ENCODE data around the gene RNF213. TPM values are rescaled to one million over a fixed set of nuclear protein-coding genes. Genes with fewer than 3 reads are reported as not detected.

RNF213 gene
- total RNA-seq, 2 donors from 2014 or later = 150 to 174 TPM

DNA sequence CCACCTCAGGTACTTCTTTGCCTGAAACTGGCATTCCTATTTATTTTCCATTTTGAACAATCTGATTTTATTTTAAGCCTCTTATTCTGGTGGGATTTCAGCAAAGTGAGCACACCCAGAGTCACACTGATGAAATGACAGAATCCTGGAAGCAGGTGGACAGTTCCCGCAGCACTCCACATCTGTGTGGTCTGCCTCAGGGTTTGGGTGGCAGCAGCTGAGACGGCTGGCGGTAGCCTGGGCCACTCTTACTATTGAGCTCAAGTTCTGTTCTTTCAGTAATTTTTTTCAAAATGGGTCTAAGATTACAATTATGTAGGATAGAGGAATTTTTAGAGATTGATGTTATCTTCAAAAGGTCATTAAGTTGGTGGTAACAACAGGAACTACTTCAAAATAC, 121.8 kb downstream of the RNF213 start:
- no peak for DNase-seq (ENCODE audit: low spot score)
- TF ChIP-seq, protein P1, sequence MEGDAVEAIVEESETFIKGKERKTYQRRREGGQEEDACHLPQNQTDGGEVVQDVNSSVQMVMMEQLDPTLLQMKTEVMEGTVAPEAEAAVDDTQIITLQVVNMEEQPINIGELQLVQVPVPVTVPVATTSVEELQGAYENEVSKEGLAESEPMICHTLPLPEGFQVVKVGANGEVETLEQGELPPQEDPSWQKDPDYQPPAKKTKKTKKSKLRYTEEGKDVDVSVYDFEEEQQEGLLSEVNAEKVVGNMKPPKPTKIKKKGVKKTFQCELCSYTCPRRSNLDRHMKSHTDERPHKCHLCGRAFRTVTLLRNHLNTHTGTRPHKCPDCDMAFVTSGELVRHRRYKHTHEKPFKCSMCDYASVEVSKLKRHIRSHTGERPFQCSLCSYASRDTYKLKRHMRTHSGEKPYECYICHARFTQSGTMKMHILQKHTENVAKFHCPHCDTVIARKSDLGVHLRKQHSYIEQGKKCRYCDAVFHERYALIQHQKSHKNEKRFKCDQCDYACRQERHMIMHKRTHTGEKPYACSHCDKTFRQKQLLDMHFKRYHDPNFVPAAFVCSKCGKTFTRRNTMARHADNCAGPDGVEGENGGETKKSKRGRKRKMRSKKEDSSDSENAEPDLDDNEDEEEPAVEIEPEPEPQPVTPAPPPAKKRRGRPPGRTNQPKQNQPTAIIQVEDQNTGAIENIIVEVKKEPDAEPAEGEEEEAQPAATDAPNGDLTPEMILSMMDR (IDR thresholded peaks at IDR 0.05) = no peak
- peaks cover 83% of the 10 kb centered on the region for H3K36me3 ChIP-seq

DNA sequence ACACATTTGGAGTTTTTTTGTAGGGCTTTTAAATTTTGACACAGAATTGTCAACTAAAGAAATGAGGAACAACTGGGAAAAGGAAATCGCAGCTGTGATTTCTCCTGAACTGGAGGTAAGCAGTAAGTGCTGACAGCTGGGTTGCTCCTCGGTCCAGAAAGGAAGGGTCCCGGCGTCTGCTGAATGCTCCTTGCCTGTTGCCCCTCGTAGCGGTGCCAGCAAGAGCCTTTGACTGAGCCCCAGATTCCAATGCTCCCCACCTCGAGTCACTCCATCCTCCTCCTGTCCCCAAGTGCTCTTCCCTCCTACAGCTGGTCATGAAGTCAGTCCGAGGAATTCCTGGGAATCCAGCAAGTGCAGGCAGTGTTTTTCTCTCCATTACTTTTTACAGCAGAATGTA, 122.3 kb downstream of the RNF213 start:
- Histone ChIP-seq H3K4me3 (no peak overlapping the region), H3K36me3 (peaks cover 78% of the 10 kb centered on the region), H3K27ac (no peak overlapping the region), H3K4me1 (ENCODE audit: control insufficient read depth in 1 of 2, low read depth in 2 of 2) (no peaks in the 10 kb centered on the region), H3K27me3 (replicated peaks; ENCODE audit: insufficient read depth) (no peaks in the 10 kb centered on the region), H3K9me3 (no peaks in the 10 kb centered on the region)
- no peak for DNase-seq (ENCODE audit: low spot score)
- no peak for ATAC-seq (ENCODE audit: insufficient number of reproducible peaks, low FRiP score, low read depth)
- TF ChIP-seq, protein P1 (IDR thresholded peaks at IDR 0.05) = no peak

More for the DNA sequence above, 121.8 kb downstream of the RNF213 start:
- ATAC-seq (ENCODE audit: insufficient number of reproducible peaks, low FRiP score, low read depth) = no peak
- no peaks in the 10 kb centered on the region for H3K27me3 ChIP-seq (replicated peaks; ENCODE audit: insufficient read depth)
- no peak overlapping the region for H3K27ac ChIP-seq
- H3K4me3 ChIP-seq = no peak overlapping the region
- no peaks in the 10 kb centered on the region for H3K4me1 ChIP-seq (ENCODE audit: control insufficient read depth in 1 of 2, low read depth in 2 of 2)
- H3K9me3 ChIP-seq = no peaks in the 10 kb centered on the region

DNA sequence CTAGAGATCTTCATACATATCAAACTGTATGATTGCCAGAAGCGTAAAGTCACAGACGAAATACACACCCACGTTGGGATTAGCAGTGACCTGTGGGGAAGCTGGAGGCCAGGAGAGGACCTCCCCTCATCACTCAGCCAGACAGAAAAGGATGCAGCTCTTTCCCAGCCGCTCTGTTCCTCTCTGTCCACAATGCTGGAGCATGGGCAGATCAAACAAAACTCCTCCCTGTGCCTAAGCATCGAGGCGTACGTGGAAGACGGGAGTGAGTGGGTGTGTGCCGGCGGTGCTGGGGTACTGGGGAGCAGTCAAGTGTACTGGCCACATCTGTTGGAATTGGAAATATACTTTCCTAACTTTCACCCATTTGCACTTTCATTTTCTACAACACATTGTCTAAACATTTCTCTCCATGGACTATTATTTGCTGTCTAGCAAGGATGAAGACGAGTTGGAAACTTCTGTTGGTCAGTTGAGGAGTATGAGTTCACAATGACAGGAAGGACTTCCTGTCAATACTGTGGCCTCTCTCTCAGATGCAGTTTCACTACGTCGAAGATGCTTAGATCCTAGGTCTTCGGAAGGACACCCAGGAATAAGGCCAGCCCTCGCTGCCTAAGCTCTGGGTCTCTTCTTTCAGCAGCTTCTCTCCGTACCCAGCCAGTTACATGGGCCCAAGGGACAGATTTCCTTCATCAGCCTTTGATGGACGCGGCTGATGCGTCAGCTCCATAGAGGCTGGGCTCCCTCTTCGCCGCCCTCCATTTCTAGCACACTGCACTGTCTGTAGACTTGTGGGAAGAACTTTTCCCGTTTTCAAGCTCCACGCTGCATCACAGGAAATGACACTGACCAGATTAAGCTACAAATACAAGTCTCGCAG, 123.7 kb downstream of the RNF213 start:
- no peak for ATAC-seq (ENCODE audit: insufficient number of reproducible peaks, low FRiP score, low read depth)
- no peak overlapping the region for H3K4me3 ChIP-seq
- no peaks in the 10 kb centered on the region for H3K9me3 ChIP-seq
- H3K27ac ChIP-seq = no peak overlapping the region
- no peak for DNase-seq (ENCODE audit: low spot score)
- TF ChIP-seq, protein P1 (IDR thresholded peaks at IDR 0.05) = no peak
- no peaks in the 10 kb centered on the region for H3K4me1 ChIP-seq (ENCODE audit: control insufficient read depth in 1 of 2, low read depth in 2 of 2)
- H3K27me3 ChIP-seq (replicated peaks; ENCODE audit: insufficient read depth) = no peaks in the 10 kb centered on the region
- peaks cover 75% of the 10 kb centered on the region for H3K36me3 ChIP-seq

DNA sequence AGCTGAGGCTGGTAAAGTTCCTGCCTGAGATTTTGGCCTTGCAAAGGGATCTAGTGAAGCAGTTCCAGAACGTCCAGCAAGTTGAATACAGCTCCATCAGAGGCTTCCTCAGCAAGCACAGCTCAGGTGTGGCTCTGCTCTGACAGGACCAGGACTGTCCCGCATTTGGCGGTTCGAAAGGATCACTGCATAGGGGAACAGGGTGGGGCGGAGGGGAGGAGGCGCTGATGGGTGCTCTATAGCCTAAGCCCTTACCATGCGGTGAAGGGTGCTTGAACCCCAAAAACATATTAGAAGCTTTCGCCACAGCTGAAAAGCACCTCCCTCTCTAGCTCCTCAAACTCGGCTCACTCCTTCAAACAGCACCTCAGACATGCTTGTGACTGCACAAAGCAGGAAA, 124.4 kb downstream of the RNF213 start:
- Histone ChIP-seq H3K36me3 (peaks cover 75% of the 10 kb centered on the region), H3K27me3 (replicated peaks; ENCODE audit: insufficient read depth) (no peaks in the 10 kb centered on the region), H3K27ac (no peak overlapping the region), H3K9me3 (no peaks in the 10 kb centered on the region), H3K4me1 (ENCODE audit: control insufficient read depth in 1 of 2, low read depth in 2 of 2) (no peaks in the 10 kb centered on the region), H3K4me3 (no peak overlapping the region)
- TF ChIP-seq, protein P1 (IDR thresholded peaks at IDR 0.05) = no peak
- ATAC-seq (ENCODE audit: insufficient number of reproducible peaks, low FRiP score, low read depth) (no peak), DNase-seq (ENCODE audit: low spot score) (no peak)

DNA sequence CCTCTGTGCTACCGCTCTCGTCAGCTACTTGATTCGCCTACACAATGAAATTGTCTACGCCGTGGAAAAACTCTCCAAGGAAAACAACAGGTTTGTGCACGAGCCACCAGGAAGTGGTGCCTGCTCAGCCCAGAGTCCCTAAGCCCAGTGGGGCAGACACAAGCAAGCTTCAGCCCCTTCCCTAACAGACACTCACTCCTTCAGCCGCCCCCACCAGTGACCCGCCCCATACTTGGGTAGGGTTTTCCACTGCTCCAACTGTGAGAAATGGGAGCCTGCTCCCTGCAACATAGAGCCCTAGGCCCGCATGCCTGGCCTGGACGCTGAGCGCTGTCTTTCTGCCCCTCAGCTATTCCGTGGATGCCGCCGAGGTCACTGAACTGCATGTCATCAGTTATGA, 125.7 kb downstream of the RNF213 start:
- no peak for ATAC-seq (ENCODE audit: insufficient number of reproducible peaks, low FRiP score, low read depth)
- Histone ChIP-seq H3K36me3 (peaks cover 76% of the 10 kb centered on the region), H3K27ac (no peak overlapping the region), H3K27me3 (replicated peaks; ENCODE audit: insufficient read depth) (no peaks in the 10 kb centered on the region), H3K4me1 (ENCODE audit: control insufficient read depth in 1 of 2, low read depth in 2 of 2) (no peaks in the 10 kb centered on the region), H3K4me3 (no peak overlapping the region), H3K9me3 (no peaks in the 10 kb centered on the region)
- TF ChIP-seq, protein P1 (IDR thresholded peaks at IDR 0.05) = no peak
- DNase-seq (ENCODE audit: low spot score) = no peak
